GM23338 (cell line): ENCODE results near the gene PLCD3. TPM values are rescaled to one million over a fixed set of nuclear protein-coding genes. Genes with fewer than 3 reads are reported as not detected.

ENCODE experiments used
- ATAC-seq: fragments of 200-7000 bp; cut with Tn5 transposase; 3 replicates; pipeline ENCODE4 v1.9.1; 2020
- DNase-seq: peaks from one replicate; pipeline ENCODE4 v3.0.0-alpha.2; 2015; ENCODE audit warnings: low spot score
- H2AFZ ChIP-seq: fragments of 200-600 bp; sonication (generic); 2 replicates; pipeline ENCODE4 v1.8.0; 2016; ENCODE audit warnings: antibody characterized with exemption, mild to moderate bottlenecking, moderate library complexity
- H3F3A ChIP-seq: fragments of 200-600 bp; sonication (generic); replicated peaks from 2 replicates; pipeline ENCODE4 v1.8.0; 2017; ENCODE audit warnings: antibody characterized with exemption, mixed run types, low read depth
- H3K27ac ChIP-seq: fragments of 200-600 bp; sonication (generic); 2 replicates; pipeline ENCODE4 v1.6.1; 2016; ENCODE audit warnings: low read depth
- H3K27me3 ChIP-seq: fragments of 200-600 bp; sonication (generic); 2 replicates; pipeline ENCODE4 v1.8.0; 2016; ENCODE audit warnings: mild to moderate bottlenecking, mixed run types, moderate library complexity; ENCODE audit not compliant: insufficient read depth
- H3K36me3 ChIP-seq: fragments of 200-600 bp; sonication (generic); 2 replicates; pipeline ENCODE4 v1.8.0; 2016; ENCODE audit warnings: mild to moderate bottlenecking; ENCODE audit not compliant: insufficient read depth
- H3K4me1 ChIP-seq: fragments of 200-600 bp; sonication (generic); 2 replicates; pipeline ENCODE4 v1.8.0; 2016; ENCODE audit warnings: mild to moderate bottlenecking, moderate library complexity; ENCODE audit not compliant: insufficient read depth
- H3K4me2 ChIP-seq: fragments of 200-600 bp; sonication (generic); 2 replicates; pipeline ENCODE4 v1.7.1; 2017; ENCODE audit warnings: mixed run types
- H3K4me3 ChIP-seq: fragments of 200-600 bp; sonication (generic); 2 replicates; pipeline ENCODE4 v1.6.1; 2016; ENCODE audit warnings: mixed run types
- H3K79me2 ChIP-seq: fragments of 200-600 bp; sonication (generic); replicated peaks from 2 replicates; pipeline ENCODE4 v1.8.0; 2017; ENCODE audit warnings: mild to moderate bottlenecking; ENCODE audit not compliant: insufficient read depth
- H3K9me2 ChIP-seq: fragments of 200-600 bp; sonication (generic); 2 replicates; pipeline ENCODE4 v1.8.0; 2017; ENCODE audit not compliant: insufficient read depth
- H4K20me1 ChIP-seq: fragments of 200-600 bp; sonication (generic); replicated peaks from 2 replicates; pipeline ENCODE4 v1.8.0; 2017; ENCODE audit warnings: mild to moderate bottlenecking; ENCODE audit not compliant: insufficient read depth
- H3K27ac Mint-ChIP-seq: 2 replicates; pipeline ENCODE4 v1.8.0; 2020; ENCODE audit warnings: inconsistent platforms, mild to moderate bottlenecking, moderate library complexity, mixed read lengths
- H3K27me3 Mint-ChIP-seq: 3 replicates; pipeline ENCODE4 v1.8.0; 2022; ENCODE audit warnings: low read depth, mild to moderate bottlenecking, moderate library complexity, mixed read lengths, inconsistent platforms; ENCODE audit not compliant: insufficient read depth, poor library complexity
- H3K36me3 Mint-ChIP-seq: 3 replicates; pipeline ENCODE4 v1.8.0; 2021; ENCODE audit warnings: low read depth, mild to moderate bottlenecking, inconsistent platforms, moderate library complexity, mixed read lengths
- H3K4me1 Mint-ChIP-seq: 3 replicates; pipeline ENCODE4 v1.8.0; 2020; ENCODE audit warnings: mild to moderate bottlenecking, inconsistent platforms, mixed read lengths
- H3K4me3 Mint-ChIP-seq: 3 replicates; pipeline ENCODE4 v1.8.0; 2021; ENCODE audit warnings: moderate library complexity, mild to moderate bottlenecking, inconsistent platforms, mixed read lengths
- H3K9me3 Mint-ChIP-seq: 3 replicates; pipeline ENCODE4 v1.8.0; 2020; ENCODE audit warnings: moderate library complexity, mild to moderate bottlenecking, inconsistent platforms, mixed read lengths
- CREB1 ChIP-seq: fragments of 250-450 bp; sonication (Bioruptor Pico); IDR thresholded peaks from 2 replicates; pipeline ENCODE4 v1.5.0; 2020; ENCODE audit warnings: low read depth, mild to moderate bottlenecking, moderate library complexity
- EZH2 ChIP-seq: fragments of 200-600 bp; sonication (generic); IDR thresholded peaks from one replicate; pipeline ENCODE4 v1.8.0; 2017; ENCODE audit warnings: antibody characterized with exemption, mild to moderate bottlenecking, low read depth; ENCODE audit not compliant: unreplicated experiment
- EZH2phosphoT487 ChIP-seq: fragments of 200-600 bp; sonication (generic); IDR thresholded peaks from one replicate; pipeline ENCODE4 v1.8.1; 2018; ENCODE audit warnings: antibody characterized with exemption; ENCODE audit not compliant: unreplicated experiment
- JUNB ChIP-seq: IDR thresholded peaks from one replicate; pipeline ENCODE4 v1.6.1; 2016; ENCODE audit warnings: antibody characterized with exemption; ENCODE audit not compliant: unreplicated experiment
- NANOG ChIP-seq: IDR thresholded peaks from 2 replicates; pipeline ENCODE4 v1.6.1; 2016; ENCODE audit warnings: antibody characterized with exemption, borderline replicate concordance
- POLR2AphosphoS5 ChIP-seq: IDR thresholded peaks from 2 replicates; pipeline ENCODE4 v1.6.1; 2016; ENCODE audit warnings: antibody characterized with exemption, low read depth
- STAT1 ChIP-seq: IDR thresholded peaks from one replicate; pipeline ENCODE4 v1.6.1; 2016; ENCODE audit warnings: antibody characterized with exemption; ENCODE audit not compliant: unreplicated experiment
- ZNF114 ChIP-seq: fragments of 250-450 bp; sonication (Bioruptor Pico); IDR thresholded peaks from 2 replicates; pipeline ENCODE4 v1.5.0; 2020; ENCODE audit warnings: mild to moderate bottlenecking, moderate library complexity
- ZNF331 ChIP-seq: fragments of 250-450 bp; sonication (Bioruptor Pico); IDR thresholded peaks from 2 replicates; pipeline ENCODE4 v1.5.0; 2020; ENCODE audit warnings: low read depth, mild to moderate bottlenecking, moderate library complexity
- polyA plus RNA-seq: library from polyadenylated mRNA; unstranded; fragments of >200 nt; fragmentation: Nextera tagmentation; extraction: Ambion mirVana; gene quantifications from 2 replicates; pipeline ENCODE4 v1.2.1, GENCODE V29; 2016
- total RNA-seq: library from RNA; depleted of rRNA; stranded (reverse); fragments of >200 nt; shearing (Covaris generic); gene quantifications from 2 replicates; pipeline ENCODE4 v1.2.3, GENCODE V29; 2014
- TF ChIP-seq, protein P1 (sequence below): IDR thresholded peaks from 2 replicates; pipeline ENCODE4 v1.6.1; 2016; ENCODE audit warnings: antibody characterized with exemption
- TF ChIP-seq, protein P2 (sequence below): IDR thresholded peaks from one replicate; pipeline ENCODE4 v1.6.1; 2018; ENCODE audit warnings: antibody characterized with exemption; ENCODE audit not compliant: unreplicated experiment
- TF ChIP-seq, protein P3 (sequence below), 2 experiments: fragments of 200-600 bp in 1 of 2; sonication (generic) in 1 of 2; conservative IDR thresholded peaks; 2 replicates each; pipeline versions ENCODE4 v1.5.1 to v1.6.1; 2016 to 2017; ENCODE audit warnings: antibody characterized with exemption in 2 of 2, low read depth in 2 of 2, mild to moderate bottlenecking in 2 of 2, moderate library complexity in 1 of 2

Gene PLCD3
- total and polyA plus RNA-seq, 2 experiments from 2014 or later: 3.0 to 32.1 TPM

DNA sequence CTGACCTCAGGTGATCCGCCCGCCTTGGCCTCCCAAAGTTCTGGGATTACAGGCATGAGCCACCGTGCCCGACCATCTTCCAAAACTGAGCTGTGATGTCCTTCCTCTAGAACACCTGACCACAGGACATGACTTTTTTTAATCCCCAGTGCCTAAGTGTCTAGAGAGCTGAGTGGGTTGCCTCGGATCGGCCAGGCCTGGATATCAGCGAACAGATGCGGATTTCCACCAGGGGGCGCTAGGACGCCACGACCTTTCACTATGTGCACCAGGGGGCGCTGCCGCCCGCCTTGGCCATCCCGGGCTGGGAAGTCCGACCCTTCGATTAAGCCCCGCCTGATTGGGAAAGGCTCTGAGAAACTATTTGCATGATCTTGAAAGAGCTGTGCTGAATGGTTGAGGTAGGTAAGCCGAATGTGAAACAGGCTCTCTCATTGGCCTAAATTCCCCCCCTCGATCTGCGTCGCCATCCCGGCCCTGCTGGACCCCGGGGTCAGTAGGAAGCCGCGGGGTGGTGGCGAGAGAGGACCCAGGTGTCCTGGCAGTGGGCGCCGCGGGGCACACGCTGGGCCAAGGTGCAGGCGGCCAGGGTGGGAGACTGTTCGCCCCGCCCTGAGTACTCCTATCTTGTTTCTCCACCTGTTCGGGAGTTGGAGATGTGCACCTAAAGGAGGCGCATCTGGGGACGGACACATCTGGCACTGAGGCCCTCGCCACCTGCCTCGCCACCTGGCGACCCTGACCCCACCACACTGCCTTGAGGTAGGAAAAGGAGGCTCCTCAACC is 3.1 kb upstream of the PLCD3 start, which contains the start of gene ACBD4:
Gene ACBD4, plus strand, starts transcription at position 496 of the 786 bp plus-strand sequence. CDS start 458 bp downstream, outside the sequence.
- no peaks in the 10 kb centered on the region; the same call in 1 of the 2 replicates for H4K20me1 ChIP-seq
- Mint-ChIP-seq H3K9me3 (no peaks in the 10 kb centered on the region), H3K27me3 (peaks cover 17% of the 10 kb centered on the region), H3K27ac (0 out of 2 replicates have a peak within 1 kb of the TSS, but pooled peaks have one; percentile 27), H3K4me1 (peaks cover 6% of the 10 kb centered on the region; the same call in 2 of the 3 replicates), H3K4me3 (peak within 1 kb of the TSS; percentile 73), H3K36me3 (peaks cover 5% of the 10 kb centered on the region; the same call in 1 of the 3 replicates)
- peak within 1 kb of the TSS; percentile 4; the same call in 1 of the 2 replicates for H2AFZ ChIP-seq
- H3K36me3 ChIP-seq: no peaks in the 10 kb centered on the region
- H3K4me1 ChIP-seq: peaks cover 3% of the 10 kb centered on the region; the same call in 1 of the 2 replicates
- DNase-seq (peak; percentile 99), ATAC-seq (peak; percentile 66)
- H3K4me2 ChIP-seq: peak within 1 kb of the TSS; percentile 67
- H3K4me3 ChIP-seq: peak within 1 kb of the TSS; percentile 50
- no peaks in the 10 kb centered on the region for H3K79me2 ChIP-seq
- peaks cover 6% of the 10 kb centered on the region; the same call in 1 of the 2 replicates for H3F3A ChIP-seq
- no peaks in the 10 kb centered on the region for H3K27me3 ChIP-seq
- no peaks in the 10 kb centered on the region for H3K9me2 ChIP-seq
- no peak within 1 kb of the TSS for H3K27ac ChIP-seq
- TF ChIP-seq, protein P1, sequence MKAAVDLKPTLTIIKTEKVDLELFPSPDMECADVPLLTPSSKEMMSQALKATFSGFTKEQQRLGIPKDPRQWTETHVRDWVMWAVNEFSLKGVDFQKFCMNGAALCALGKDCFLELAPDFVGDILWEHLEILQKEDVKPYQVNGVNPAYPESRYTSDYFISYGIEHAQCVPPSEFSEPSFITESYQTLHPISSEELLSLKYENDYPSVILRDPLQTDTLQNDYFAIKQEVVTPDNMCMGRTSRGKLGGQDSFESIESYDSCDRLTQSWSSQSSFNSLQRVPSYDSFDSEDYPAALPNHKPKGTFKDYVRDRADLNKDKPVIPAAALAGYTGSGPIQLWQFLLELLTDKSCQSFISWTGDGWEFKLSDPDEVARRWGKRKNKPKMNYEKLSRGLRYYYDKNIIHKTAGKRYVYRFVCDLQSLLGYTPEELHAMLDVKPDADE: no peak
- no peak for TF ChIP-seq ZNF331
- TF ChIP-seq STAT1: no peak
- TF ChIP-seq NANOG: no peak
- no peak for TF ChIP-seq EZH2phosphoT487
- no peak for TF ChIP-seq EZH2
- TF ChIP-seq JUNB: no peak
- no peak for TF ChIP-seq ZNF114 (CRISPR knock-in tag)
- TF ChIP-seq, protein P2, sequence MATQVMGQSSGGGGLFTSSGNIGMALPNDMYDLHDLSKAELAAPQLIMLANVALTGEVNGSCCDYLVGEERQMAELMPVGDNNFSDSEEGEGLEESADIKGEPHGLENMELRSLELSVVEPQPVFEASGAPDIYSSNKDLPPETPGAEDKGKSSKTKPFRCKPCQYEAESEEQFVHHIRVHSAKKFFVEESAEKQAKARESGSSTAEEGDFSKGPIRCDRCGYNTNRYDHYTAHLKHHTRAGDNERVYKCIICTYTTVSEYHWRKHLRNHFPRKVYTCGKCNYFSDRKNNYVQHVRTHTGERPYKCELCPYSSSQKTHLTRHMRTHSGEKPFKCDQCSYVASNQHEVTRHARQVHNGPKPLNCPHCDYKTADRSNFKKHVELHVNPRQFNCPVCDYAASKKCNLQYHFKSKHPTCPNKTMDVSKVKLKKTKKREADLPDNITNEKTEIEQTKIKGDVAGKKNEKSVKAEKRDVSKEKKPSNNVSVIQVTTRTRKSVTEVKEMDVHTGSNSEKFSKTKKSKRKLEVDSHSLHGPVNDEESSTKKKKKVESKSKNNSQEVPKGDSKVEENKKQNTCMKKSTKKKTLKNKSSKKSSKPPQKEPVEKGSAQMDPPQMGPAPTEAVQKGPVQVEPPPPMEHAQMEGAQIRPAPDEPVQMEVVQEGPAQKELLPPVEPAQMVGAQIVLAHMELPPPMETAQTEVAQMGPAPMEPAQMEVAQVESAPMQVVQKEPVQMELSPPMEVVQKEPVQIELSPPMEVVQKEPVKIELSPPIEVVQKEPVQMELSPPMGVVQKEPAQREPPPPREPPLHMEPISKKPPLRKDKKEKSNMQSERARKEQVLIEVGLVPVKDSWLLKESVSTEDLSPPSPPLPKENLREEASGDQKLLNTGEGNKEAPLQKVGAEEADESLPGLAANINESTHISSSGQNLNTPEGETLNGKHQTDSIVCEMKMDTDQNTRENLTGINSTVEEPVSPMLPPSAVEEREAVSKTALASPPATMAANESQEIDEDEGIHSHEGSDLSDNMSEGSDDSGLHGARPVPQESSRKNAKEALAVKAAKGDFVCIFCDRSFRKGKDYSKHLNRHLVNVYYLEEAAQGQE: no peak
- TF ChIP-seq, protein P3, sequence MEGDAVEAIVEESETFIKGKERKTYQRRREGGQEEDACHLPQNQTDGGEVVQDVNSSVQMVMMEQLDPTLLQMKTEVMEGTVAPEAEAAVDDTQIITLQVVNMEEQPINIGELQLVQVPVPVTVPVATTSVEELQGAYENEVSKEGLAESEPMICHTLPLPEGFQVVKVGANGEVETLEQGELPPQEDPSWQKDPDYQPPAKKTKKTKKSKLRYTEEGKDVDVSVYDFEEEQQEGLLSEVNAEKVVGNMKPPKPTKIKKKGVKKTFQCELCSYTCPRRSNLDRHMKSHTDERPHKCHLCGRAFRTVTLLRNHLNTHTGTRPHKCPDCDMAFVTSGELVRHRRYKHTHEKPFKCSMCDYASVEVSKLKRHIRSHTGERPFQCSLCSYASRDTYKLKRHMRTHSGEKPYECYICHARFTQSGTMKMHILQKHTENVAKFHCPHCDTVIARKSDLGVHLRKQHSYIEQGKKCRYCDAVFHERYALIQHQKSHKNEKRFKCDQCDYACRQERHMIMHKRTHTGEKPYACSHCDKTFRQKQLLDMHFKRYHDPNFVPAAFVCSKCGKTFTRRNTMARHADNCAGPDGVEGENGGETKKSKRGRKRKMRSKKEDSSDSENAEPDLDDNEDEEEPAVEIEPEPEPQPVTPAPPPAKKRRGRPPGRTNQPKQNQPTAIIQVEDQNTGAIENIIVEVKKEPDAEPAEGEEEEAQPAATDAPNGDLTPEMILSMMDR (conservative IDR thresholded peaks at IDR 0.05; ENCODE audit: low read depth in 2 of 2): peak; percentile 100
- TF ChIP-seq CREB1 (CRISPR knock-in tag): peak; percentile 73
- peak; percentile 91 for TF ChIP-seq POLR2AphosphoS5
